Esophagus squamous epithelium (tissue), 5 donors: Measurements from ENCODE around the gene ANKRD11. TPM values are rescaled to one million over a fixed set of nuclear protein-coding genes. Genes with fewer than 3 reads are reported as not detected.

Experiments
- DNase-seq: peaks from one replicate; lab custom pipeline; 2025; lab: John Stamatoyannopoulos, UW
- H3K27ac ChIP-seq, 4 donors: fragments of 200-600 bp; sonication (generic); one replicate each; pipeline ENCODE4 v1.5.1; 2016 to 2019; ENCODE audit warnings: mild to moderate bottlenecking in 1 of 4
- H3K27me3 ChIP-seq, 4 donors: fragments of 200-600 bp; sonication (generic); 1 replicate in 3 of 4; 2 replicates in 1 of 4; pipeline versions ENCODE4 v1.5.1 to v1.6.0; 2017 to 2021; ENCODE audit warnings: antibody characterized with exemption in 1 of 4
- H3K36me3 ChIP-seq, 3 donors: fragments of 200-600 bp; sonication (generic); one replicate each; pipeline ENCODE4 v1.5.1; 2016 to 2019
- H3K4me1 ChIP-seq, 3 donors: fragments of 200-600 bp; sonication (generic); one replicate each; pipeline ENCODE4 v1.5.1; 2017 to 2019
- H3K4me3 ChIP-seq, 4 donors: fragments of 200-600 bp; sonication (generic); 1 replicate in 3 of 4; 2 replicates in 1 of 4; pipeline ENCODE4 v1.5.1; 2016 to 2019; ENCODE audit warnings: mild to moderate bottlenecking in 2 of 4, moderate library complexity in 1 of 4
- H3K9me3 ChIP-seq, 3 donors: fragments of 200-600 bp; sonication (generic); one replicate each; pipeline ENCODE4 v1.5.1; 2016 to 2019
- CTCF ChIP-seq, 6 experiments: fragments of 450-650 bp in 4 of 6; fragments of 200-600 bp in 2 of 6; sonication (generic) in 2 of 6; IDR thresholded peaks; one replicate each; pipeline ENCODE4 v1.5.1; 2016 to 2019; ENCODE audit warnings: antibody characterized with exemption in 6 of 6, mild to moderate bottlenecking in 4 of 6, moderate library complexity in 4 of 6
- POLR2A ChIP-seq, 4 donors: fragments of 450-650 bp; IDR thresholded peaks; one replicate each; pipeline ENCODE4 v1.6.1; 2017; ENCODE audit warnings: antibody characterized with exemption in 4 of 4, mild to moderate bottlenecking in 4 of 4, moderate library complexity in 3 of 4
- WGBS, 2 donors: methylation state at CpG; one replicate each; pipeline ENCODE4 v1.1.5; 2018; 5-methylcytosine and 5-hydroxymethylcytosine counted together
- intact Hi-C: fragments of 100-400 bp; cut with DNase I; formaldehyde crosslinking; loops from one replicate; pipeline ENCODE4 v1.15.0; 2022
- total RNA-seq, 4 donors: library from RNA; depleted of rRNA; stranded (reverse); fragments of >200 nt; gene quantifications; one replicate each; pipeline ENCODE4 v1.1.0, GENCODE V29; 2016
- donor health status: DM: yes; HTN: yes; CAD: no.

Gene ANKRD11
- total RNA-seq, 4 donors from 2014 or later = 51.0 to 72.7 (median 66.9) TPM

DNA sequence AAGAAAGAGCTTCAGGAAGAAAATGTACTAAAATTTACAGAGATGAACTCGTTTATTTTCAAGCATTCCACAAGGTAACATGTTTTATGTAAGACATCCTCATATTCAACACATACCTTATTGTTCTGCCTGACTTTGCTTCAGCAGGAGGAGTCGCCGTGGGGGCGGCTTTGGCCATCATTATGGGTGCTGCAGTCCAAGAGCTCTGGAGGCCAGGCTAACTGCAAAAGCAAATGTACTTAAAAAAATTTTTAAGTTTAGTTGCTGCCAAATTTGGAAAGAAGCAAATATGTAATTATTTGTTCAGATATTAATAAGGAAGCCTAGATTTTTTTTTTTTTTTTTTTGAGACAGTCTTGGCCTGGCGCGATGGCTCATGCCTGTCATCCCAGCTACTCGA lies 13.7 kb upstream of the ANKRD11 start:
- TF ChIP-seq CTCF (IDR thresholded peaks at IDR 0.05) (no peak), POLR2A (IDR thresholded peaks at IDR 0.05) (no peak)
- Histone ChIP-seq H3K4me1 (peaks cover 21 to 59% (median 34%) of the 10 kb centered on the region in 3 donors), H3K9me3 (no peaks in the 10 kb centered on the region), H3K36me3 (no peaks in the 10 kb centered on the region), H3K27me3 (no peaks in the 10 kb centered on the region), H3K4me3 (no peak overlapping the region), H3K27ac (peak overlapping the region in 2 of 4 donors; percentile 11 to 99)
- WGBS, 2 donors = 77 to 88% methylated on average over 7 of the region's 7 CpGs
- intact Hi-C loops = no loop called here
- DNase-seq = no peak

- H3K36me3 ChIP-seq = no peaks in the 10 kb centered on the region
- intact Hi-C loops = no loop called here
- H3K4me1 ChIP-seq = peaks cover 19 to 47% (median 30%) of the 10 kb centered on the region in 3 donors
- no peak overlapping the region for H3K4me3 ChIP-seq
- peak overlapping the region; percentile 23 to 50 (median 40) for H3K27ac ChIP-seq
- H3K27me3 ChIP-seq = no peaks in the 10 kb centered on the region
- DNase-seq = no peak
- 40 to 42% methylated on average over 14 to 16 of the region's 21 CpGs for WGBS, 2 donors
- TF ChIP-seq CTCF (IDR thresholded peaks at IDR 0.05) (no peak), POLR2A (IDR thresholded peaks at IDR 0.05) (no peak)
- no peaks in the 10 kb centered on the region for H3K9me3 ChIP-seq
Measured at GRCh38 chr16:89502081-89502843, 11.9 kb upstream of the ANKRD11 start.

GRCh38 chr16:89499767-89500166 lies 9.4 kb upstream of the ANKRD11 start:
- H3K36me3 ChIP-seq = no peaks in the 10 kb centered on the region
- intact Hi-C loops = no loop called here
- WGBS, 2 donors = 94 to 100% methylated on average over 3 of the region's 3 CpGs
- H3K27me3 ChIP-seq = no peaks in the 10 kb centered on the region
- H3K9me3 ChIP-seq = no peaks in the 10 kb centered on the region
- no peak overlapping the region for H3K4me3 ChIP-seq
- peaks cover 0 to 22% (median 8%) of the 10 kb centered on the region in 3 donors for H3K4me1 ChIP-seq
- no peak for DNase-seq
- no peak for TF ChIP-seq POLR2A (IDR thresholded peaks at IDR 0.05)
- no peak for TF ChIP-seq CTCF (IDR thresholded peaks at IDR 0.05)
- H3K27ac ChIP-seq = no peak overlapping the region

GRCh38 chr16:89498839-89499238 lies 8.5 kb upstream of the ANKRD11 start:
- intact Hi-C loops = no loop called here
- Histone ChIP-seq H3K27me3 (no peaks in the 10 kb centered on the region), H3K36me3 (no peaks in the 10 kb centered on the region), H3K9me3 (no peaks in the 10 kb centered on the region), H3K27ac (no peak overlapping the region), H3K4me3 (no peak overlapping the region), H3K4me1 (peaks cover 0 to 13% (median 8%) of the 10 kb centered on the region in 3 donors)
- TF ChIP-seq POLR2A (IDR thresholded peaks at IDR 0.05) (no peak), CTCF (IDR thresholded peaks at IDR 0.05) (no peak)
- DNase-seq = no peak
- 79 to 86% methylated on average over 10 of the region's 10 CpGs for WGBS, 2 donors

- TF ChIP-seq CTCF (IDR thresholded peaks at IDR 0.05) (no peak), POLR2A (IDR thresholded peaks at IDR 0.05) (no peak)
- 50 to 67% methylated on average over 1 to 3 of the region's 3 CpGs for WGBS, 2 donors
- H3K36me3 ChIP-seq = no peaks in the 10 kb centered on the region
Measured at GRCh38 chr16:89495121-89495520, 4.8 kb upstream of the ANKRD11 start.

More at GRCh38 chr16:89495121-89495520, 4.8 kb upstream of the ANKRD11 start:
- intact Hi-C loops = no loop called here
- Histone ChIP-seq H3K27ac (no peak overlapping the region), H3K27me3 (no peaks in the 10 kb centered on the region), H3K4me3 (no peak overlapping the region), H3K9me3 (no peaks in the 10 kb centered on the region), H3K4me1 (peaks cover 5 to 21% (median 14%) of the 10 kb centered on the region in 3 donors)
- no peak for DNase-seq
